Right lobe of liver (tissue), 4 donors: ENCODE measurements around the gene ARIH1.
"Not testable (repeated sequence)": the region's sequence is repeated elsewhere in the genome, so short reads cannot be mapped to it uniquely, and the experiment has no call there.

Source experiments
- CTCF ChIP-seq, 4 donors: fragments of 200-600 bp in 3 of 4; fragments of 450-650 bp in 1 of 4; IDR thresholded peaks; one replicate each; pipeline versions ENCODE4 v1.5.1 to v1.8.0; 2016 to 2022; ENCODE audit warnings: antibody characterized with exemption in 4 of 4, mild to moderate bottlenecking in 2 of 4
- POLR2A ChIP-seq: fragments of 450-650 bp; IDR thresholded peaks from one replicate; pipeline ENCODE4 v1.6.1; 2017; ENCODE audit warnings: antibody characterized with exemption, mild to moderate bottlenecking
- donor health status: DM: no; HTN: no; CAD: no.
- donor health status: DM: no; HTN: no; CAD: no.
- donor health status: DM: no; HTN: yes; CAD: no.

GRCh38 chr15:72615533-72616233 lies 141.6 kb downstream of the ARIH1 start:
- not testable (repeated sequence) for TF ChIP-seq CTCF (IDR thresholded peaks at IDR 0.05); POLR2A
